Stimulated activated CD8-positive, alpha-beta memory T cell treated with anti-CD3 and anti-CD28 coated beads, Interleukin-12 subunit alpha, Interleukin-12 subunit beta, amount 100 ng/mL, for 4 hours (primary cell): Measurements from ENCODE around the gene HSPA1A.
"Not testable (repeated sequence)": the region's sequence is repeated elsewhere in the genome, so short reads cannot be mapped to it uniquely, and the experiment has no call there.

Source experiments
- DNase-seq: peaks from one replicate; pipeline ENCODE4 v3.0.0-alpha.2; 2020; ENCODE audit warnings: low read depth

Gene HSPA1A

DNA sequence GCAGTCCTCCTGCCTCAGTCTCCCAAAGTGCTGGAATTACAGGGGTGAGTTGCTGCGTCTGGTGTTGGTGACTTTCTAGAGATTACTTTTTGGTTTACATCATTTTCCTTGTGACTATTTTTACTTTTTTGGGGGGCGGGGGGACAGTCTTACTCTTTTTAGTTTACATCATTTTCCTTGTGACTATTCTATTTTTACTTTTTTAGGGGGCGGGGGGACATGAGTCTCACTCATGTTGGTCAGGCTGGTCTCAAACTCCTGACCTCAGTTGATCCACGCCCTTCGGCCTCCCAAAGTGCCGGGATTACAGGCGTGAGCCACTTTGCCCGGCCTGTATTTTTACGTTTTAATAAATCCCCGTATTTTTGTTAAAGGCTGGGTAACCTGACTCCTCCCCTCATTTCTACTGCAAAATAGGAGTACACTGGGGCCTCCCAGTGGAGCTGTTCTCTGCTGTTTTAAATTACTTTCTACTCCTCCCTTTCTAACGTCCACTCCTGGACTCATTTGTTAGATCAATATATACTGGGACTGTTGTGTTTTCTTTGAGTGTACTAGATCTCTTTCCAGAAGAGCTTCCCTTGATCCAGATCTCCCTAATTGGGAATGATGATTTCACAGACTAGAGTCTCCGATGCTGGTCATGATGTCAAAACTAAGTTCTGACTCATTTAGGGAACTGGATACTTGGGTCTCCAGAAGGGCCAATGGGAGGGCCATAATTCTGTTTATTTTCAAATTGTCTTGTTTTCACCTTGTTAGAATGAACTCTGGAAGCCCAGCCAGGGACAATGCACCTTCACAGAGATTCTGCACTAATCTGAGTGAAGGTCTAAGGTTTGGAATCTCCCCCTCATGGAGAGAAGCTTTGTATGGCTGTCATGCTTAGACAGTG is 21.4 kb downstream of the HSPA1A start:
- no peak for DNase-seq

GRCh38 chr6:31837369-31838113 is 22.2 kb downstream of the HSPA1A start:
- no peak for DNase-seq

GRCh38 chr6:31838114-31838553 is 22.8 kb downstream of the HSPA1A start:
- DNase-seq, result not testable (repeated sequence)

DNA sequence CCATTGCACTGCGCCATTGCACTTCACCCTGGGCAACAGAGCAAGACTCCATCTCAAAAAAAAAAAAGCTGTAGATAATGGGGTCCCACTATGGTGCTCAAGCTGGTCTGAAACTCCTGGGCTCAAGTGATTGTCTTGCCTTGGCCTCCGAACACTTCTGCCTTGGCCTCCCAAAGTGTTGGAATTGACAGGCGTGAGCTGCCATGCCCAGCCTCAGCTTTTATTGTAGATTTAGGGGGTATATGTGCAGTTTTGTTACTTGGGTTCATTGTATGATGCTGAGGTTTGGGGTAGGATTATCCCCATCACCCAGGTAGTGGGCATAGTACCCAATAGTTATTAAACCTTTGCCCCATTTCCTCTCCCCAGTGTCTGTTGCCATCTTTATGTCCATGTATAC is 23.6 kb downstream of the HSPA1A start:
- DNase-seq, result no peak

GRCh38 chr6:31839779-31840126 is 24.4 kb downstream of the HSPA1A start:
- DNase-seq, result not testable (repeated sequence)

DNA sequence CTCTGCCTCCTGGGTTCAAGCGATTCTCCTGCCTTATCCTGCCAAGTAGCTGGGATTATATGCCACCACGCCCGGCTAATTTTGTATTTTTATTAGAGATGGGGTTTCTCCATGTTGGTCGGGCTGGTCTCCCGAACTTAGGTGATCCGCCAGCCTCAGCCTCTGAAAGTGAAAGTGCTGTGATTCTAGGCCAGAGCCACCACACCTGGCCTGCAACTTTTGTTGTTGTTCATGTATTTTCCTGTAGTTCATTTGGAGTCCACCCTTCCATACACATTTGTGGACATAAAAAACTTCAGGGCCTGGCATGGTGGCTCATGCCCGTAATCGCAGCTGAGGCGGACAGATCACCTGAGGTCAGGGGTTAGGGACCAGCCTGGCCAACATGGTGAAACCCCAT is 26.7 kb downstream of the HSPA1A start:
- DNase-seq, result no peak

GRCh38 chr6:31844507-31844906 is 29.2 kb downstream of the HSPA1A start:
- DNase-seq, result no peak

DNA sequence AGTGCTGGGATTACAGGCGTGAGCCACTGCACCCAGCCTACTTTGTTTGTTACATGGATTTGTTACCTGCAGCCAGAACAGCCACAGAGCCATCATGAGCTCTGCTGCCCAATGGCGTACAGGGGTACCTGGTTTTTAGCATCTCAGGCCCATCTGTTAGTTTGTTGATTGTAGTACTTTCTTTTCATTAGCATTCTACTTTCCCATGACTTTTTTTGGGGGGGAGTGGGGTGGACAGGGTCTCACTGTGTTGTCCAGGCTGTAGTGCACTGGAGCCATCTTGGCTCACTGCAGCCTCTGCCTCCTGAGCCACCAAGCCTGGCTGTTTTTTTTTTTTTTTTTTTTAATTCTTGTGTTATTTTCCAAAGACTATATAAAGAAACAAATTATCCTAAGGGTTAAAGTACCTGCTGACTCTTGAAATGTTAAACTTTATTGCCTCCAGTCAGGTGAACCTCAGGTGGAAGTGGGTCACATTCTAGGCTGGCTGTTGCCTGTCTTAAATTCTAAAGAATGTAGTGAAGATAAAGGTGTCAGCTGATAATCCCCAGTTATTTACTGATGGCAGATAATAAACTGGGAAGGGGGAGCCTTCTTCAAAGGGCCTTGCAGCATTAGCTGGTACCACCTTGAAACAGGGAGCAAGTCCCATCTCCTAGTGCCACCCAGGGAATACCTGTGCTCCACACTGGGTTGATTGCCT is 32.1 kb downstream of the HSPA1A start:
- DNase-seq, result no peak

GRCh38 chr6:31850765-31851484 is 35.6 kb downstream of the HSPA1A start:
- DNase-seq, result no peak

GRCh38 chr6:31851485-31851832 is 36.1 kb downstream of the HSPA1A start:
- no peak for DNase-seq

DNA sequence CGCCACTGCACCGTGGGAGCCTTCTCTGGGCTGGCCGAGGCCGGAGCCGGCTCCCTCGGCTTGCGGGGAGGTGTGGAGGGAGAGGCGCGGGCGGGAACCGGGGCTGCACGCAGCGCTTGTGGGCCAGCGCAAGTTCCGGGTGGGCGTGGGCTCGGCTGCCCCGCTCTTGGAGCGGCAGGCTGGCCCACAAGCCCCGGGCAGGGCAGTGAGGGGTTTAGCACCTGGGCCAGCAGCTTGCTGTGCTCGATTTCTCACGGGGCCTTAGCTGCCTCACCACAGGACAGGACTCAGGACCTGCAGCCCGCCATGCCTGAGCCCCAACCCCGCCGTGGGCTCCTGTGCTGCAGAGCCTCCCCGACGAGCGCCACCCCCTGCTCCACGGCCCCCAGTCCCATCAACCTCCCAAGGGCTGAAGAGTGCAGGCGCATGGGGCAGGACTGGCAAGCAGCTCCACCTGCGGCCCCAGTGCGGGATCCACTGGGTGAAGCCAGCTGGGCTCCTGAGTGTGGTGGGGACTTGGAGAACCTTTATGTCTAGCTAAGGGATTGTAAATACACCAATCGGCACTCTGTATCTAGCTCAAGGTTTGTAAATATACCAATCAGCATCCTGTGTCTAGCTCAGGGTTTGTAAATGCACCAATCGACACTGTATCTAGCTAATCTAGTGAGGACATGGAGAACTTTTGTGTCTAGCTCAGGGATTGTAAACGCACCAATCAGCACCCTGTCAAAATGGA is 36.8 kb downstream of the HSPA1A start:
- not testable (repeated sequence) for DNase-seq

DNA sequence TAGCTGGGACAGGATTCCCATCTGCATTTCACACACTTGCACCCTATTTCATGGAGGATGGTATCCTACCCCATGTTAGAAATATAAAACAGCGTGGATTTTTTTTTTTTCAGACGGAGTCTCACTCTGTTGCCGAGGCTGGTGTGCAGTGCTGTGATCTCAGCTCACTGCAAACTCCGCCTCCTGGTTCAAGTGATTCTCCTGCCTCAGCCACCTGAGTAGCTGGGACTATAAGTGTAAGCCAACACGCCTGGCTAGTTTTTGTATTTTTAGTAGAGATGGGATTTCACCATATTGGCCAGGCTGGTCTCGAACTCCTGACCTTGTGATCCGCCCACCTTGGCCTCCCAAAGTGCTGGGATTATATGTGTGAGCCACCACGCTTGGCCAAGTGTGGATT is 42.4 kb downstream of the HSPA1A start:
- DNase-seq, result not testable (repeated sequence)

- no peak for DNase-seq
Measured at GRCh38 chr6:31858707-31859106, 43.4 kb downstream of the HSPA1A start.

- DNase-seq, result no peak
Measured at GRCh38 chr6:31859923-31860322, 44.6 kb downstream of the HSPA1A start.

DNA sequence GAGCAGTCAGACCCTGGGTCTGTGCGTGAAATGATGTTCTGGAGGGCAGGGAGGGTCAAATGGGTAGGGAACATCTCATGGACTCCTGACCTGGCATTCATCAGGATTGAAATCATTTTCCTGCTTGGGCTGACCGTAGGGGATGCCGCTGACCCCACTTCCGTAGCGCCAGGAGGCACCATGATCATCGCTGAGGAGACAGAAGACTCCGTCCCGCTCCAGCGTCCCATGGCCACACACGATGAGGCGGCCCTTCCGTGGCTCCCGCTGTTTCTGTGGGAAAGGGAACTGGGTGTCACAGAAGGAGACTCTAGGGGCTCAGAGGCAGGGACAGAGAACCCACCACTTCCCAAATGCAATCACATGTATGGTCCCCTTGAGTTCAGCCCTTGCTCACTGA is 45.0 kb downstream of the HSPA1A start:
- DNase-seq, result no peak

- no peak for DNase-seq
Measured at GRCh38 chr6:31861150-31861549, 45.8 kb downstream of the HSPA1A start.

- no peak for DNase-seq
Measured at GRCh38 chr6:31861919-31862343, 46.6 kb downstream of the HSPA1A start.

DNA sequence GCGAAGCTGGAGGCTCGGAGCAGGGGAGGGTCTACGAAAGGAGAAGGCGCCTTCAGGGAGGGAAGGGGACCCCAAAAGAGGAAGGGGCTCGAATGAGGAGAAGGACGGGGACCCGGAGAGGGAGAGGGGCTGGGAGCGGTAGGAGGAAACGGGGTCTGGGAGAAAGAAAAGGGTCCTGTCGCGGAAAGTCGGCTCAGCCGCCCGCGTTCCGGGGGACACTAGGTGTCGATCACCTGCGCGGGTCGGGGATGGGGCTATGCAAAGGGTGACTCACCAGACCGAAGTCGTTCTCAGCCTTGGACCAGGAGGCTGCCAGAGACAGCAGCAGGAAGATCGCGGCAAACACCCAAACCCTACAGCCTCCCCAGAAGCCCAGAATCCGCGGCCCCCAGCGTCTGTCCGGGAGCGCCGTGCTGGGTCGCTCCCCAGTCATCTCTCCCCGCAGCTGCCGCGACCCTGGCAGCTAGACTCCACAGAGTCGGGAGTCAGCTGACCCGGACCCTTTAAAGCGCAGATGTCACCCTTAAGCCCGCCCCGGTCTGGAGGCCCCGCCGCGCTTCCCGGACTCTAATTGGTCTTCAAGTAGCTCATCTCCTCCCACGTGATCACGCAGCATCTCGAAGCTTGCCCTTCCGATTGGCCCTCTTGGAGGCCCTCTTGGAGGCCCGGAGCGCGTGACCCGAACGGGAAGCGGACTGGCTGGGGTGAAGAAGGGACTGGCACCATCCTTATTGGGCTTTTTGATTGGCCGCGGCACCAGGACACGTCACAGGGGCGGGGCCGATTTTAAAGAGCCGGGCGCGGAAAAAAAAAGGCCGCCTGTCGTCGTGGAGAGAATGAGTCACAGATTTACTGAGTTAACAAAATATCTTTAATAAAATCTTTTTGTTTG is 47.2 kb downstream of the HSPA1A start, which contains the start of gene NEU1:
Gene NEU1, minus strand, starts transcription at position 478 of the 892 bp plus-strand sequence. Its CDS starts 45 bp downstream, at position 433.
- peak; percentile 97 for DNase-seq

DNA sequence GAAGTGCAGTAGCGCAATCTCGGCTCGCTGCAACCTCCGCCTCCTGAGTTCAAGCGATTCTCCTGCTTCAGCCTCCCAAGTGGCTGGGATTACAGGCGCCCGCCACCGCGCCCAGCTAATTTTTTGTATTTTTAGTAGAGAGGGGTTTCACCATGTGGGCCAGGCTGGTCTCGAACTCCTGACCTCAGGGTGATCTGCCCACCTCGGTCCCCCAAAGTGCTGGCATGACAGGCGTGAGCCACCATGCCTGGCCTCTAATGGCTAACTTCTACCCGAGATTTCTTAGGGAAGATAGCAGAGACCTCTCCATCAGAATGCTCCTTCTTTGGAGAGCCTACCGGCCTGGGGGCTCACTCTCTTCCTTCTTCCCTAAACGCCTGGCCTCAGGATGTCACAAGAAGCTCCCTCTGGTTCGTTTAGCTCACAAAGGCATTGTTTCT is 48.8 kb downstream of the HSPA1A start:
- DNase-seq, result not testable (repeated sequence)

DNA sequence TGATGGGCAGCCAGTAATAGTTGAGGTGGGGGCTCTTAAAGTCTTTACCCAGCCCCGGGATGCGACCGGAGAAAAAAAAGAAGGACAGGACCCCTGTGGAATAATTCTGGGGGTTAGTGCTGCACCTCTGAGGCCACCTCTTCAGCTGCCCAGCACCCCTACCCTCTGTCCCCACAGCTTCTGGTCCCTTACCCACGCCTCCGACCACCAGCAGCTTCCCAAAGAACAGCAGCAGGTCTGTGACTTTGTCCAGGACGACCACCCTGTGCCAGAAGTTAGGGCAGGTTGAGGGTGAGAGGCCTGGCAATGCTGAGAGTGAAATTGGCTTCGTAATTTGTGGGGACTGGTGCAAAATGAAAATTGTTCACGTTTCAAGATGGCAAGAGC is 49.5 kb downstream of the HSPA1A start:
- DNase-seq, result no peak
